ENCODE measurements around the gene SOD3.

Gene SOD3

GRCh38 chr4:24765376-24765988 is 29.9 kb upstream of the SOD3 start:
- no peak for TF ChIP-seq TEAD4 (IDR thresholded peaks at IDR 0.05)
- no peak for TF ChIP-seq TAF1 (IDR thresholded peaks at IDR 0.05; ENCODE audit: low read depth)
- TF ChIP-seq YY1 (IDR thresholded peaks at IDR 0.05; ENCODE audit: low read depth): no peak
- TF ChIP-seq FOXM1 (IDR thresholded peaks at IDR 0.05; ENCODE audit: borderline replicate concordance, low read depth): no peak

GRCh38 chr4:24768006-24768405 is 27.4 kb upstream of the SOD3 start:
- no peak for TF ChIP-seq ZBTB7A (IDR thresholded peaks at IDR 0.05; ENCODE audit: low read depth)
- no peak for TF ChIP-seq TCF12 (IDR thresholded peaks at IDR 0.05; ENCODE audit: low read depth)
- TF ChIP-seq EGR1 (IDR thresholded peaks at IDR 0.05): no peak
- TF ChIP-seq NFIC (IDR thresholded peaks at IDR 0.05): no peak
- no peak for TF ChIP-seq TAF1 (IDR thresholded peaks at IDR 0.05; ENCODE audit: low read depth)
- no peak for TF ChIP-seq TEAD4 (IDR thresholded peaks at IDR 0.05)
- no peak for TF ChIP-seq EP300 (IDR thresholded peaks at IDR 0.05; ENCODE audit: borderline replicate concordance)
- TF ChIP-seq FOXM1 (IDR thresholded peaks at IDR 0.05; ENCODE audit: borderline replicate concordance, low read depth): no peak
- TF ChIP-seq CREB1 (IDR thresholded peaks at IDR 0.05; ENCODE audit: low read depth): no peak
- TF ChIP-seq YY1 (IDR thresholded peaks at IDR 0.05; ENCODE audit: low read depth): no peak
- no peak for TF ChIP-seq CEBPB (IDR thresholded peaks at IDR 0.05)
- TF ChIP-seq RAD21 (IDR thresholded peaks at IDR 0.05; ENCODE audit: low read depth): no peak
- no peak for TF ChIP-seq MAX (IDR thresholded peaks at IDR 0.05)
- no peak for TF ChIP-seq USF1 (IDR thresholded peaks at IDR 0.05)
- TF ChIP-seq REST (IDR thresholded peaks at IDR 0.05; ENCODE audit: low read depth): no peak

GRCh38 chr4:24768604-24769003 is 26.8 kb upstream of the SOD3 start:
- TF ChIP-seq USF1 (IDR thresholded peaks at IDR 0.05) (no peak), TEAD4 (IDR thresholded peaks at IDR 0.05) (no peak), YY1 (IDR thresholded peaks at IDR 0.05; ENCODE audit: low read depth) (no peak), ZBTB7A (IDR thresholded peaks at IDR 0.05; ENCODE audit: low read depth) (no peak), NFIC (IDR thresholded peaks at IDR 0.05) (no peak), TCF12 (IDR thresholded peaks at IDR 0.05; ENCODE audit: low read depth) (no peak), CREB1 (IDR thresholded peaks at IDR 0.05; ENCODE audit: low read depth) (no peak), CEBPB (IDR thresholded peaks at IDR 0.05) (no peak), RAD21 (IDR thresholded peaks at IDR 0.05; ENCODE audit: low read depth) (no peak), EP300 (IDR thresholded peaks at IDR 0.05; ENCODE audit: borderline replicate concordance) (no peak), MAX (IDR thresholded peaks at IDR 0.05) (no peak)

GRCh38 chr4:24769571-24769970 is 25.8 kb upstream of the SOD3 start:
- TF ChIP-seq TCF12 (IDR thresholded peaks at IDR 0.05; ENCODE audit: low read depth) (no peak), REST (IDR thresholded peaks at IDR 0.05; ENCODE audit: low read depth) (no peak), TAF1 (IDR thresholded peaks at IDR 0.05; ENCODE audit: low read depth) (no peak), ZBTB7A (IDR thresholded peaks at IDR 0.05; ENCODE audit: low read depth) (no peak), FOXM1 (IDR thresholded peaks at IDR 0.05; ENCODE audit: borderline replicate concordance, low read depth) (no peak), RAD21 (IDR thresholded peaks at IDR 0.05; ENCODE audit: low read depth) (no peak), CREB1 (IDR thresholded peaks at IDR 0.05; ENCODE audit: low read depth) (no peak), USF1 (IDR thresholded peaks at IDR 0.05) (no peak), YY1 (IDR thresholded peaks at IDR 0.05; ENCODE audit: low read depth) (no peak), EP300 (IDR thresholded peaks at IDR 0.05; ENCODE audit: borderline replicate concordance) (no peak), EGR1 (IDR thresholded peaks at IDR 0.05) (no peak), MAX (IDR thresholded peaks at IDR 0.05) (no peak), NFIC (IDR thresholded peaks at IDR 0.05) (no peak), CEBPB (IDR thresholded peaks at IDR 0.05) (no peak), TEAD4 (IDR thresholded peaks at IDR 0.05) (no peak)

GRCh38 chr4:24770032-24770584 is 25.3 kb upstream of the SOD3 start:
- TF ChIP-seq EP300 (IDR thresholded peaks at IDR 0.05; ENCODE audit: borderline replicate concordance): no peak

Measured in Ishikawa (cell line).